Endothelial cell of umbilical vein (primary cell): ENCODE data around the gene LGALS7. TPM values are rescaled to one million over a fixed set of nuclear protein-coding genes. Genes with fewer than 3 reads are reported as not detected.

ENCODE experiments used
- BruUV-seq: library from RNA; stranded (reverse); fragments of 400-500 nt; replicated peaks from 2 replicates; lab custom pipeline; 2021; lab: Mats Ljungman, UMichigan
- CTCF ChIA-PET: fragments of 300-600, 350-600 bp; sonication (Branson Sonifier 250); formaldehyde crosslinking; loops from one replicate; lab custom pipeline; 2021; ENCODE audit warnings: antibody characterized with exemption, inconsistent platforms; lab: Charles Lee
- POLR2A ChIA-PET: fragments of 300-600, 350-600 bp; sonication (Branson Sonifier 250); formaldehyde crosslinking; loops from one replicate; lab custom pipeline; 2021; ENCODE audit warnings: antibody characterized with exemption, inconsistent platforms; lab: Charles Lee
- DNase-seq: peaks from one replicate; pipeline ENCODE4 v3.0.0-alpha.2; 2011; ENCODE audit warnings: low read depth, low spot score
- FAIRE-seq: peaks from 2 replicates; lab custom pipeline; 2011; peaks lifted over from hg19 to GRCh38; lab: Jason Lieb, UNC
- H2AFZ ChIP-seq: 2 replicates; pipeline ENCODE4 v1.6.0; 2012; ENCODE audit warnings: low read depth, low read length, control low read depth, inconsistent platforms
- H3K27ac ChIP-seq: 2 replicates; pipeline ENCODE4 v1.5.1; 2011; ENCODE audit warnings: low read depth, mild to moderate bottlenecking, control low read depth, low read length, moderate library complexity; ENCODE audit not compliant: insufficient read depth
- H3K27me3 ChIP-seq, 2 experiments: 2 replicates each; pipeline versions ENCODE4 v1.6.0 to v1.6.1; 2011; ENCODE audit warnings: low read length in 2 of 2, mixed read lengths in 1 of 2; ENCODE audit not compliant: control insufficient read depth in 2 of 2, insufficient read depth in 2 of 2
- H3K36me3 ChIP-seq, 2 experiments: 2 replicates in 1 of 2; 3 replicates in 1 of 2; pipeline ENCODE4 v1.5.1; 2011; ENCODE audit warnings: low read length in 2 of 2, mild to moderate bottlenecking in 1 of 2, moderate library complexity in 1 of 2; ENCODE audit not compliant: control insufficient read depth in 2 of 2, insufficient read depth in 2 of 2; ENCODE audit errors: extremely low read depth in 1 of 2
- H3K4me1 ChIP-seq: 3 replicates; pipeline ENCODE4 v1.5.1; 2011; ENCODE audit warnings: mild to moderate bottlenecking, low read length; ENCODE audit not compliant: control insufficient read depth, insufficient read depth; ENCODE audit errors: extremely low read depth
- H3K4me2 ChIP-seq: 2 replicates; pipeline ENCODE4 v1.6.1; 2011; ENCODE audit warnings: low read length, control low read depth, mixed read lengths; ENCODE audit not compliant: insufficient read depth
- H3K4me3 ChIP-seq, 3 experiments: fragments of 200-600 bp in 1 of 3; sonication (generic), shearing (Covaris generic) in 1 of 3; replicated peaks in 1 of 3; 2 replicates each; pipeline ENCODE4 v1.5.1; 2011 to 2016; ENCODE audit warnings: control low read depth in 3 of 3, low read length in 3 of 3, mild to moderate bottlenecking in 2 of 3, inconsistent platforms in 1 of 3, low read depth in 1 of 3, moderate library complexity in 1 of 3; ENCODE audit not compliant: insufficient read depth in 1 of 3
- H3K79me2 ChIP-seq: 2 replicates; pipeline ENCODE4 v1.6.0; 2012; ENCODE audit warnings: low read length, inconsistent platforms; ENCODE audit not compliant: control insufficient read depth, insufficient read depth
- H3K9ac ChIP-seq: replicated peaks from 2 replicates; pipeline ENCODE3; 2011; ENCODE audit warnings: low read length, control low read depth; ENCODE audit not compliant: insufficient read depth; ENCODE audit errors: extremely low read depth
- H3K9me1 ChIP-seq: replicated peaks from 3 replicates; pipeline ENCODE4 v1.6.0; 2011; ENCODE audit warnings: mild to moderate bottlenecking, low read length; ENCODE audit not compliant: control insufficient read depth, insufficient read depth; ENCODE audit errors: extremely low read depth
- H3K9me3 ChIP-seq: replicated peaks from 2 replicates; pipeline ENCODE4 v1.5.1; 2012; ENCODE audit warnings: low read length, inconsistent platforms; ENCODE audit not compliant: control insufficient read depth, insufficient read depth
- H4K20me1 ChIP-seq: replicated peaks from 2 replicates; pipeline ENCODE3; 2011; ENCODE audit warnings: mild to moderate bottlenecking, low read length; ENCODE audit not compliant: control insufficient read depth, insufficient read depth; ENCODE audit errors: extremely low read depth
- EZH2 ChIP-seq: IDR thresholded peaks from 2 replicates; pipeline ENCODE4 v1.6.1; 2012; ENCODE audit warnings: borderline replicate concordance, low read depth, mild to moderate bottlenecking, moderate library complexity, low read length, inconsistent platforms; ENCODE audit not compliant: severe bottlenecking
- FOS ChIP-seq: IDR thresholded peaks from 2 replicates; pipeline ENCODE4 v1.6.1; 2011; ENCODE audit warnings: mild to moderate bottlenecking, low read length, moderate library complexity, borderline replicate concordance; ENCODE audit not compliant: insufficient read depth
- GATA2 ChIP-seq: IDR thresholded peaks from 2 replicates; pipeline ENCODE4 v1.7.0; 2011; ENCODE audit warnings: low read depth, mild to moderate bottlenecking, moderate library complexity, mixed read lengths, low read length; ENCODE audit not compliant: insufficient read length, insufficient read depth
- JUN ChIP-seq: IDR thresholded peaks from 2 replicates; pipeline ENCODE4 v1.6.1; 2011; ENCODE audit warnings: borderline replicate concordance, low read depth; ENCODE audit not compliant: insufficient read length, insufficient read depth
- MAX ChIP-seq: IDR thresholded peaks from 2 replicates; pipeline ENCODE4 v1.6.1; 2011; ENCODE audit not compliant: insufficient read depth, insufficient read length
- MYC ChIP-seq: IDR thresholded peaks from one replicate; pipeline ENCODE4 v1.6.1; 2011; ENCODE audit warnings: mild to moderate bottlenecking, low read depth, low read length
- POLR2A ChIP-seq: IDR thresholded peaks from 2 replicates; pipeline ENCODE4 v1.6.1; 2012; ENCODE audit warnings: low read depth, mild to moderate bottlenecking, control low read depth, low read length
- POLR2AphosphoS5 ChIP-seq: IDR thresholded peaks from 2 replicates; pipeline ENCODE4 v1.6.1; 2012; ENCODE audit warnings: low read depth, mild to moderate bottlenecking, control low read depth, low read length, moderate library complexity; ENCODE audit not compliant: insufficient read depth
- dilution Hi-C: fragments of 300-500 bp; cut with MboI; formaldehyde crosslinking; loops from one replicate; pipeline ENCODE4 v1.15.0; 2019; ENCODE audit warnings: low sequenced_read_pairs; ENCODE audit not compliant: extremely low pct_ligation_motif_present
- intact Hi-C: fragments of 100-400 bp; cut with micrococcal nuclease; formaldehyde crosslinking; loops from one replicate; pipeline ENCODE4 v1.10.0; 2022
- polyA plus RNA-seq, 4 experiments: library from polyadenylated mRNA; depleted of rRNA in 3 of 4; stranded (reverse) in 3 of 4; unstranded in 1 of 4; fragments of >200 nt; gene quantifications; 2 replicates each; pipeline versions ENCODE4 v1.2.1 to v1.2.3, GENCODE V29; 2011 to 2012; ENCODE audit warnings: missing spikeins in 1 of 4
- total RNA-seq: library from RNA; stranded (reverse); gene quantifications from 2 replicates; pipeline ENCODE4 v1.2.3, GENCODE V29; 2021
- TF ChIP-seq, protein P1 (sequence below), 2 donors: IDR thresholded peaks; 1 replicate in 1 of 2; 2 replicates in 1 of 2; pipeline ENCODE4 v1.5.1; 2011; ENCODE audit warnings: low read length in 2 of 2, mild to moderate bottlenecking in 2 of 2, moderate library complexity in 2 of 2, control low read depth in 1 of 2, inconsistent platforms in 1 of 2, low read depth in 1 of 2; ENCODE audit not compliant: insufficient read depth in 1 of 2; ENCODE audit errors: extremely low read depth in 1 of 2

The LGALS7 gene
- total and polyA plus RNA-seq, 2 donors (not counting 3 experiments of a cell fraction or from before 2014, with no cell fraction given) = not detected

- dilution Hi-C loops (no loop called here), intact Hi-C loops (loop anchor here (1.0 kb wide), 2 partner anchors 158 to 201 kb away; partner anchors contain the start of genes MRPS12 and SARS2)
- Histone ChIP-seq H3K79me2 (no peaks in the 10 kb centered on the region), H3K4me2 (no peak overlapping the region), H4K20me1 (no peaks in the 10 kb centered on the region), H3K4me1 (peaks cover 6% of the 10 kb centered on the region), H3K27me3 (no peaks in the 10 kb centered on the region), H3K9me1 (no peaks in the 10 kb centered on the region), H3K27ac (no peak overlapping the region), H3K36me3 (peaks cover 18 to 52% of the 10 kb centered on the region in 2 experiments), H3K9me3 (no peaks in the 10 kb centered on the region), H3K4me3 (no peak overlapping the region), H2AFZ (no peak overlapping the region), H3K9ac (no peak overlapping the region)
- ChIA-PET POLR2A (no interaction called here), CTCF (interaction anchor here (0.6 to 1.4 kb wide), 2 partner anchors 159 to 187 kb away, joined by 3 read pairs; no protein-coding TSS in a partner anchor)
- TF ChIP-seq MAX (no peak), POLR2A (no peak), GATA2 (no peak), EZH2 (no peak), JUN (no peak), FOS (no peak), MYC (no peak), POLR2AphosphoS5 (no peak)
- TF ChIP-seq, protein P1, sequence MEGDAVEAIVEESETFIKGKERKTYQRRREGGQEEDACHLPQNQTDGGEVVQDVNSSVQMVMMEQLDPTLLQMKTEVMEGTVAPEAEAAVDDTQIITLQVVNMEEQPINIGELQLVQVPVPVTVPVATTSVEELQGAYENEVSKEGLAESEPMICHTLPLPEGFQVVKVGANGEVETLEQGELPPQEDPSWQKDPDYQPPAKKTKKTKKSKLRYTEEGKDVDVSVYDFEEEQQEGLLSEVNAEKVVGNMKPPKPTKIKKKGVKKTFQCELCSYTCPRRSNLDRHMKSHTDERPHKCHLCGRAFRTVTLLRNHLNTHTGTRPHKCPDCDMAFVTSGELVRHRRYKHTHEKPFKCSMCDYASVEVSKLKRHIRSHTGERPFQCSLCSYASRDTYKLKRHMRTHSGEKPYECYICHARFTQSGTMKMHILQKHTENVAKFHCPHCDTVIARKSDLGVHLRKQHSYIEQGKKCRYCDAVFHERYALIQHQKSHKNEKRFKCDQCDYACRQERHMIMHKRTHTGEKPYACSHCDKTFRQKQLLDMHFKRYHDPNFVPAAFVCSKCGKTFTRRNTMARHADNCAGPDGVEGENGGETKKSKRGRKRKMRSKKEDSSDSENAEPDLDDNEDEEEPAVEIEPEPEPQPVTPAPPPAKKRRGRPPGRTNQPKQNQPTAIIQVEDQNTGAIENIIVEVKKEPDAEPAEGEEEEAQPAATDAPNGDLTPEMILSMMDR (IDR thresholded peaks at IDR 0.05; ENCODE audit: extremely low read depth in 1 of 2, insufficient read depth in 1 of 2, low read depth in 1 of 2, low read length in 2 of 2) = no peak
- no peak for FAIRE-seq
- BruUV-seq = no TSS peak
- DNase-seq = no peak
Observed at GRCh38 chr19:38728752-38729541, 44.4 kb downstream of the LGALS7 start.
